Muscle of back (tissue), 11 donors: ENCODE measurements around the gene NF1. TPM values are rescaled to one million over a fixed set of nuclear protein-coding genes. Genes with fewer than 3 reads are reported as not detected.
"Not testable (repeated sequence)": the region's sequence is repeated elsewhere in the genome, so short reads cannot be mapped to it uniquely, and the experiment has no call there.

Experiments used
- DNase-seq, 3 donors: peaks; one replicate each; pipeline versions ENCODE4 v3.0.0 to v3.0.0-alpha.2; 2013
- polyA plus RNA-seq, 10 donors: library from polyadenylated mRNA; unstranded; fragments of 120-200 nt; gene quantifications; one replicate each; pipeline ENCODE4 v1.2.1, GENCODE V29; 2013; ENCODE audit not compliant: insufficient read length in 10 of 10

Gene NF1
- polyA plus RNA-seq, 10 donors: 18.9 to 31.2 (median 25.1) TPM

GRCh38 chr17:31295489-31295871 lies 200.7 kb downstream of the NF1 start:
- no peak for DNase-seq

- DNase-seq: no peak
Measured at GRCh38 chr17:31296142-31296541, 201.4 kb downstream of the NF1 start.

- DNase-seq: no peak
Measured at GRCh38 chr17:31297090-31297489, 202.3 kb downstream of the NF1 start, which contains the start of gene OMG. OMG (minus strand) TSS chr17:31297239; CDS start chr17:31296331, 908 bp downstream.

- no peak for DNase-seq
Measured at GRCh38 chr17:31299624-31300023, 204.8 kb downstream of the NF1 start.

- DNase-seq: no peak
Measured at GRCh38 chr17:31307640-31308039, 212.9 kb downstream of the NF1 start.

GRCh38 chr17:31308372-31309334 lies 213.9 kb downstream of the NF1 start:
- DNase-seq: no peak

DNA sequence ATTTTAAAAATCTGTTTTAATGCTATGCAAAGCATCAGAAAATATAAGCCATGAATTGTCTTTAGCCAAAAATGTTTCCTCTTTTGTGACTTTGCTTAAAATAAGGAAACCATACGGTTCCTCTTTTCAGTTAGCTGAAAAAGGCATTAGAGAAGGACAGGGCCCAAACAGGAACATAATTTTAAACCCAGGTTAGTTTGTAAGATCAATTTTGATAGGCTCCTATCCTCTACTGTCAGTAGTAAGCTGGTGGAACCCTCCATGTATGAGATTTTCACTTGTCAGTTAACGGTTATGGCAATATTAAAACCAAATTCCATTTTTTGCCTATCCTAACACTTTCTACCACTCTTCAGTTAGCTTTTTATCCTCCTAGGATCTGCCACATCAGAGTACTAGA lies 214.8 kb downstream of the NF1 start:
- peak in 1 of 3 donors; percentile 19 for DNase-seq

GRCh38 chr17:31310260-31310659 lies 215.5 kb downstream of the NF1 start:
- peak in 1 of 3 donors; percentile 10 for DNase-seq

GRCh38 chr17:31310886-31311285 lies 216.1 kb downstream of the NF1 start:
- no peak for DNase-seq

- no peak for DNase-seq
Measured at GRCh38 chr17:31311526-31311925, 216.7 kb downstream of the NF1 start.

GRCh38 chr17:31312223-31312622 lies 217.4 kb downstream of the NF1 start:
- not testable (repeated sequence) for DNase-seq

GRCh38 chr17:31313982-31314781 lies 219.4 kb downstream of the NF1 start, which contains the start of gene EVI2B:
EVI2B (minus strand) TSS chr17:31314054; CDS start chr17:31305609, 8,445 bp downstream.
- DNase-seq: peak in 1 of 3 donors; percentile 20

DNA sequence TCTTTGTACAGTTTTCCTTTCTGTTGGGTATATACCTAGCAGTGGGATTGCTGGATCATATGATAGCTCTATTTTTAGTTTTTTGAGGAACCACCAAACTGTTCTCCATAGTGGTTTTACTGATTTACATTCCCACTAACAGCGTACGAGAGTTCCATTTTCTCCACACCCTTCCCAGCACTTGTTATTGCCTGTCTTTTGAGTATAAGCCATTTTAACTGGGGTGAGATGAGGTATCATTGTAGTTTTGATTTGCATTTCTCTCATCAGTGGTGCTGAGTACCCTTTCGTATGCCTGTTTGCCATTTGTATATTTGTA lies 220.0 kb downstream of the NF1 start:
- DNase-seq: no peak

- peak in 1 of 3 donors; percentile 26 for DNase-seq
Measured at GRCh38 chr17:31318298-31318801, 223.6 kb downstream of the NF1 start.

DNA sequence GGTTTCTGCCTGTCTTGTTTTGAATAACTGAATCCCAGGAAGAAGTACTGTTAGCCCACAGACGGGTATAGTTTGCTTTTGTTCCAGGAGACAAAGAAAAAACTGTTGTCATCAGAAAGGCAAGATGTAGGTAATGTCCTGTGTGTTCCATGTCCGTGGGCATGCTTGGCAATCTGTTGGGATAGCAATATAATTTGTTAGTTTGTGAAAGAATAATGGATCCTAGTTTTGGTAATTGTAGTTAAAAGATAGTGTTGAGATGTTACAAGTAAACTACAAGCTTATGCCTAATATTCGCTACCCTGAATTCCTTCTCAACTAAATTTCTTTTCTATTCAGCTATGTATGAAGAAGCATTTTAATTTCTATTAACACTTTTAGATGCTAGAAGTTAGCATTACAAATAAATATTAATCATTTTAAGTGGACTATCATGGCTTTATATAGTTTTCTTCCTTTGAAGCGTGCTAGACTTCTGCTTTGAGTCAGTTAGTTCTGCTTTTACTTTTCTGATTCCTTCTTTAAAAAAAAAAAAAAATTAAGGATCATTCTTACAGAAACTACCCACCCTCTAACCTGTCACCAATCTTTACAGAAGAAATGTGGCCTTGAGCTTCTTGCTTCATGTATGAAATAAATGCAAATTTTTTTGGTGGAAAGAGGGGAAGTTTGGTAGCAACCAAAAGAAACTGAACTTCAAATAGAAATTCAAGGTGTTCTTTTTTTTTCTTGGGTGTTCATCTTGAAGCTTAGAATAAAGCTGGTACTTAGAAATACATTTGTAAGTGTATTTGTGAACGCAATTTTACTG lies 224.3 kb downstream of the NF1 start:
- DNase-seq: no peak

- no peak for DNase-seq
Measured at GRCh38 chr17:31320241-31320640, 225.5 kb downstream of the NF1 start.

- no peak for DNase-seq
Measured at GRCh38 chr17:31320791-31321190, 226.0 kb downstream of the NF1 start.

DNA sequence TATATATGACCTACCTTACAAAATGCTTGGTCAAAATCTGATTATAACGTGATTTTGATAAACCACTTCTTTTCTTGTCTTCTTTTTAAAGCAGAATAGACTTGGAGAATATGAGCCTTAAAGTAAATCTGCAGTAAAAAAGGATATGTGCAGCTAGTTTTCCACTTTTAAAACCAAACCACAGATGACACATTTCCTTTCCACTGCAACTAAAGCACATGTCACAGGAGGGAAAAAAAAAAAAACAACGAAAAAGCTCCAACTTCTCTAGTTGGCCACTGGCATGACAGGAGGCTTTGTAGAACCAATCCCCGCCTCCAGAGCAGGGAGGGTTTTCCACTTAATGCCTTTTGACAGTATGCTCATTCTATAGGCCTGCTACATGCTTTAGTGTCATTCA lies 226.7 kb downstream of the NF1 start, which contains the start of gene EVI2A:
Gene EVI2A, minus strand, starts transcription at position 142 of the 400 bp plus-strand sequence. CDS start 2,609 bp downstream, outside the sequence.
- DNase-seq: peak; percentile 31 to 76 (median 44)

GRCh38 chr17:31321966-31322365 lies 227.2 kb downstream of the NF1 start:
- DNase-seq: no peak

DNA sequence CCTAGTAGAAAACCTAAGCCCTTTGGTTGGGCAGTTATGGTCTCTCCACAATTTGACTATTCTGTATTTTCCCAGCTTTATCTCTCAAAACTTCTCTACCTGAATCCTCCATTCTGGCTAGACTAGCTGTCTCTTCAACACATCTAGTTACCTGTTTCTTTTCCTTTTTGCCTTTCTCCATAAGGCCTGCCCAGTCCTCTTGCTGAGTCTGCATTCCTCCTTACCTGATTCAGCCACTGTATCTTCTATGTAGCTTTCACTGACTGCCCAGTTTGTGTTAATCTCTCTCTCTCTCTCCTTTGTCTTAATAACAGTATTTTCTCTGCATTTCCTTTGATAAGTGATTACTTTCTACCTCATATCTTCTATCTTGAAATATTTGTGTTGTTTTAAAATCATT lies 228.8 kb downstream of the NF1 start:
- DNase-seq: no peak

DNA sequence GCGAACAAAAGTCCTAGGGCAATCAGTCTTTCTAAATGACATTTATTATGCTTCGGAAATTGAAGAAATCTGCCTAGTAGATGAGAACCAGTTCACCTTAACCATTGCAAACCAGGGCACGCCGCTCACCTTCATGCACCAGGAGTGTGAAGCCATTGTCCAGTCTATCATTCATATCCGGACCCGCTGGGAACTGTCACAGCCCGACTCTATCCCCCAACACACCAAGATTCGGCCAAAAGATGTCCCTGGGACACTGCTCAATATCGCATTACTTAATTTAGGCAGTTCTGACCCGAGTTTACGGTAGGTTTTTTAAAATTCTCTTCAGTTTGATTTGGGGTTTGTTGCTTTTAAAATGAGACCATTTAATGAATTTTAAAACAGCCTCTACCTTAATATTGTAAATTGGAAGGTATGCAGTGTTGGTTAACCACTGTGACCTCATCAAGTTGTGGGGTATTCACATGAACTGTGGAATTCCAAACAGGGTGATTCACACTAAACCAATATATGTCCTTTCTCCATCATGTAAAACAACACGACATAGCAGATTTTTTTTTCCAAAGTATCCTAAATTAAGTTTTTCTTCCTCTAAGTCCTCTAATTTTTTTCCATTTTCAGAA lies 232.9 kb downstream of the NF1 start:
- DNase-seq: peak in 1 of 3 donors; percentile 80
